ENCODE results near the gene CDK19.

Gene CDK19

GRCh38 chr6:110693994-110694393 is 121.3 kb downstream of the CDK19 start:
- no peak for DNase-seq

DNA sequence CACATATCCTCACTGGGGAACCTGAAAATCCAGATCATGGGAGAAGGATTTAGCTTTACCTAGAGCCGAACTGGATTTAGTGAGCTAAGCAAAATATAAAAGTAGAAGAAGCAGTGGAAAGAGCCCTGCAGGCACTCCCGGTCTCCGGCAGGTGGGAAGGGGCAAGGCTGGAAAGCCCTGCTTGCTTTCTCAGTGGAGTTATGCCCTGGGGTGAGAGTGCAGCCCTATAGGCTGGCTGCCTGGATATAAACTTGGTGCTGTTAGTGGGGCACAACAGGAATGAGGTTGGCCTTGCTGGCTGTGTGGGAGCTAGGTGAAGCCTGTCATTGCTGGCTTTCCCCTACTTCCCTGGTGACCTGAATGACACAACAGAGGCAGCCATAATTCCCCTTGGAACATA is 122.0 kb downstream of the CDK19 start:
- DNase-seq = no peak

DNA sequence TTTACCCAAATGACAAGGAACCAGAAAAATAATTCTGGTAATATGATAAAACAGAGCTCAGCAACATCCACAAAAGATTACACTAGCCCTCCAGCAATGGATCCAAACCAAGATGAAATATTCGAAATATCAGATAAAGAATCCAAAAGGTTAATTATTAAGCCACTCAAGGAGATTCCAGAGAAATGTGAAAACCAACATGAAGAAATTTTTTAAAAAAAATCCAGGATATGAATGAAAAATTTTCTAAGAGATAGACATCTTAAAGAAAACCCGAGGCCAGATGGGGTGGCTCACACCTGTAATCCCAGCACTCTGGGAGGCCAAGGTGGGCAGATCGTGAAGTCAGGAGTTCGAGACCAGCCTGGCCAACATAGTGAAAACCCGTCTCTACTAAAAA is 124.4 kb downstream of the CDK19 start:
- no peak for DNase-seq

DNA sequence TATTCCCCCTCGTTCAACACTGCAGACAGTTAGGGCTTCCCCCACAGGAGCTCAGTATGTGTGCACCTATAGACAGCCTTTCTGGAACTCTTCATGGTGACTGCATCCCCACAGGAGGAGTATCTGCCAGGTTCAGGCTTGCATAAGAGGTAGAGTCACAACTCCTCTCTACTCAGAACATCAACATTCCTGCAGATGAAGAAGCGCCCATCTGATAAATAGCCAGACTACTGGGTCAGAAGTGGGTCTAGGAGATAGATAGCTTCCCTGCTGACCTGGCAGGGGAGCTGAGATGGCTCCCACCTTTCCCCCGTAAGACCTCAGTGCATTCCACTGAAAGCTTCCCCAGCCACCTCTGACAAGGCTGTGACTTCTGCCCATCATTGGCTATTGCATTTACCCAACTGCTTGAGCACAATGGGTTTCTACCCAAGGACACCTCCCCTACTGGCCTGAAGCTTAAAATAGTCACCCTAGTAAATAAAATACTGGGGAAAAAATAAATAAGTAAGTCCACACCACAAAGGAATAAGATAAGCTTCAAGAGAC is 125.1 kb downstream of the CDK19 start:
- no peak for DNase-seq

- DNase-seq = no peak
Measured at GRCh38 chr6:110689275-110689935, 125.9 kb downstream of the CDK19 start.

- DNase-seq = no peak
Measured at GRCh38 chr6:110688661-110689268, 126.5 kb downstream of the CDK19 start.

DNA sequence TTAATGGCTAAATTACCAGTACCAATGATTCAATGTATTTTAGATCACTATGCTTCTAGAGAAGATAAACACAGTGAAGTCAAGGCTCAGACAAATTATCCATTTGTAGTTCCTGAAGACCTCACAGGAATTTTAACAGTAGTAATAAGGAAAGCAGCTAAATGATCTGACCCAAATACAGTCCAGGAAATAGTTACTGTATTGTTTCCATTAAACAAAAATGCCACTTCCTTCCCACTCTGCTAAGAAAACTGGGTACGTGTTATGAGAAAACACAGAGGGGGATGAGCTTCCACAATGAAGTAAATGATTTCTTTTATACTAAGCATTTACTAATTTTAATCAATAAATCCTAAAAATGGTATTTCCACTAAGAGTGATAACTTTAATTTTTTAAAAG is 127.9 kb downstream of the CDK19 start:
- DNase-seq = no peak

GRCh38 chr6:110683241-110683640 is 132.0 kb downstream of the CDK19 start:
- no peak for DNase-seq

GRCh38 chr6:110682460-110682853 is 132.8 kb downstream of the CDK19 start:
- peak; percentile 62 to 77 for DNase-seq

GRCh38 chr6:110681543-110682459 is 133.5 kb downstream of the CDK19 start:
- no peak for DNase-seq

- no peak for DNase-seq
Measured at GRCh38 chr6:110676396-110676795, 138.9 kb downstream of the CDK19 start.

- DNase-seq = no peak
Measured at GRCh38 chr6:110674096-110674495, 141.2 kb downstream of the CDK19 start.

- no peak for DNase-seq
Measured at GRCh38 chr6:110672122-110672521, 143.1 kb downstream of the CDK19 start.

- no peak for DNase-seq
Measured at GRCh38 chr6:110671447-110671846, 143.8 kb downstream of the CDK19 start.

- no peak for DNase-seq
Measured at GRCh38 chr6:110665600-110665999, 149.7 kb downstream of the CDK19 start.

DNA sequence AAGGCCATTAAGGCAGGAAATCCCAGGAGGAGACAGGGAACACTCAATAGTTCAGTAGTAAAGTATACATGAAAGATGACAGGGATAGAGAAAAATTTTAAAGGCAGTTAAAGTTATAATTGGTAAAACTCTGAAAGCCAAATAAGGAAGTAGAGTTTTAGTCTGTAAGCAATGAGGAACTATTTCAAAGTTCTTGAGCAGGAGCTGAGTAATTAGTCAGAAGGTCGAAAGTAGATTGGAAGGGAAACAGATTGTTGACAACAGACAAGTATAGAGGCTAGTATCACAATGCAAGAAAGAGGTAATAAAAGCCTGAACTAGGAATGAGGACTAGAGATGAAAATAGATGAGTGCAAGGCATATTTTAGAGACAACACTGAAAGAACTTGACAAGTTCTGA is 150.3 kb downstream of the CDK19 start:
- no peak for DNase-seq

GRCh38 chr6:110662490-110663211 is 152.6 kb downstream of the CDK19 start:
- no peak for DNase-seq

DNA sequence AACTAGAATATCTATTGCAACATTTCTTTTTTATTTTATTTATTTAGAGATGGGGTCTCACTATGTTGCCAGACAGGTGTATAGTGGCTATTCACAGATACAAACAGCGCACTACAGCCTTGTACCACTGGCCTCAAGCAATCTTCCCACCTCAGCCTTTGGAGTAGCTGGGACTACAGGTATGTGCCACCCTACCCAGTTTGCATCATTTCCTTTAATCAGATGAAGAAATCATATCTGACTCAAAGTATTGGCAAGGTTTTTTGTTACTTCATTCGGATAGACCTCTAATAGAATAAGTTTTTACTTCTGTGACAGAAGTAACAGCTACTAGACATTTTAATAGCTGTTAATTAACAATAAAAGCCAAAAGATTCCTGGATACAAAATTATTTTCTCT is 153.9 kb downstream of the CDK19 start:
- no peak for DNase-seq

DNA sequence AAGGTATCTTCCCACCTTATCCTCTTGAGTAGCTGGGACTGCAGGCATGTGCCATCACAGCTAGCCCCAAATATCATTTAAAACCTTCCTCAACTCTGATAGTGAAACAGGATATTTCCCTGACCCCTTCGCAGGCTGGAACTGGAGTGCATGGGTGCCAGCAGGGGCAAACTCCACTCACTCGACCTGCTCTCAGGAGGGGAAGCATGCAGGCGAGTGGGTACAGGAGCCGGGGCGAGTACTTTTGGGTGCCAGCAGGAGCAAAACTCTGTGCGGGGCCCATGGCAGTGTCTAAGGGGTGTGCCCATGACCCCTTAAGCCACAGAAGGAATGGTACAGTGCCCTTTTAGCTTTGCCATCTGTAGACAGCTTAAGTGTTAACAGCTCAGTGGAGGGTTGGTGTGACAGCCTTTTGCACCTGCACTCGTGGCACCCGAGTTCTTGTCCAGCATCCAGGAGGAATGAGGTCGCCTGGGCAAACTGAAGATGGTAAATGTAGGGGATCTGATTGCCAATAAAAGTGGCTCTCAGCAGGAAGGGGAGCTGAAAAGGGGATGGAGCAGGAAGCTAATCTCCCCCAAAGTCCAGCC is 155.1 kb downstream of the CDK19 start:
- DNase-seq = no peak

GRCh38 chr6:110658631-110659211 is 156.5 kb downstream of the CDK19 start:
- DNase-seq = no peak

DNA sequence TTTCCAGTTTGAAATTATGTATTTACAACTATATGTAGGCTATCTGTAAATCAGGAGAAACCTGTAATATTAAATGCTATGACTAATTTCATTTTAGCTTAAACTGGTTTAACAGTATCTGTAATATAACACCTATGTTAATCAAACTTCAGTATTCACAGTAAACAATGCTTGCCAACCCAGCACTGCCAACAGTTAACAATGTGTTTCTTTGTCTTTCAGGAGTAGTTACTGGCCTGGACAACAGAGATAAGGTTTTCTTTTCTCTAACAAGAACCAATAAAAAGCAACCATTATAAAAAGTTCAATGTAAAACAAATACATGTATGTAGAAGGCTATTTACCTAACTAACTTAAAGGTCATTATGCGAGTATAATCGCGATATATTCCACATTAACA is 158.8 kb downstream of the CDK19 start:
- DNase-seq = no peak

- no peak for DNase-seq
Measured at GRCh38 chr6:110655821-110656220, 159.4 kb downstream of the CDK19 start.
